Panc1 (cell line): Measurements from ENCODE around the gene TENM3. TPM values are rescaled to one million over a fixed set of nuclear protein-coding genes. Genes with fewer than 3 reads are reported as not detected.

Experiments
- ATAC-seq: fragments of 200-7000 bp; cut with Tn5 transposase; 2 replicates; pipeline ENCODE4 v1.9.1; 2020; ENCODE audit warnings: mild to moderate bottlenecking, moderate library complexity
- BruUV-seq: library from RNA; stranded (reverse); fragments of 400-500 nt; replicated peaks from 2 replicates; lab custom pipeline; 2021; lab: Mats Ljungman, UMichigan
- CTCF ChIA-PET: fragments of 300-600 bp; sonication (Branson Sonifier 250); formaldehyde crosslinking; loops from one replicate; lab custom pipeline; 2022; ENCODE audit warnings: antibody characterized with exemption; lab: Charles Lee
- POLR2A ChIA-PET: fragments of 300-600 bp; sonication (Branson Sonifier 250); formaldehyde crosslinking; loops from one replicate; lab custom pipeline; 2022; ENCODE audit warnings: antibody characterized with exemption; lab: Charles Lee
- DNase-seq: peaks from one replicate; pipeline ENCODE4 v3.0.0-alpha.2; 2010; ENCODE audit warnings: low read depth, low spot score
- H3K27ac ChIP-seq: 2 replicates; pipeline ENCODE4 v1.5.1; 2011; ENCODE audit warnings: mild to moderate bottlenecking, low read length, inconsistent platforms
- H3K27me3 ChIP-seq: fragments of 200-500 bp; sonication (Bioruptor generic); 2 replicates; pipeline ENCODE4 v1.6.0; 2014; ENCODE audit warnings: low read length, inconsistent platforms; ENCODE audit not compliant: control insufficient read depth, insufficient read depth
- H3K36me3 ChIP-seq: fragments of 200-500 bp; sonication (Bioruptor generic); 2 replicates; pipeline ENCODE4 v1.5.1; 2014; ENCODE audit warnings: inconsistent platforms, mild to moderate bottlenecking, low read length, moderate library complexity; ENCODE audit not compliant: control insufficient read depth, insufficient read depth
- H3K4me1 ChIP-seq: 2 replicates; pipeline ENCODE4 v1.5.1; 2011; ENCODE audit warnings: inconsistent platforms, mild to moderate bottlenecking, low read length, moderate library complexity; ENCODE audit not compliant: control insufficient read depth, insufficient read depth
- H3K4me3 ChIP-seq, 2 experiments: 2 replicates each; pipeline ENCODE4 v1.5.1; 2011 to 2012; ENCODE audit warnings: low read depth in 2 of 2, low read length in 2 of 2, mild to moderate bottlenecking in 2 of 2, inconsistent platforms in 1 of 2, moderate library complexity in 1 of 2
- H3K9me3 ChIP-seq: fragments of 200-500 bp; sonication (Bioruptor generic); 2 replicates; pipeline ENCODE4 v1.5.1; 2014; ENCODE audit warnings: low read depth, mild to moderate bottlenecking, inconsistent platforms, low read length, moderate library complexity; ENCODE audit not compliant: control insufficient read depth, insufficient read depth
- CTCF ChIP-seq: fragments of 450-650 bp; IDR thresholded peaks from 2 replicates; pipeline ENCODE4 v1.5.1; 2017; ENCODE audit warnings: mild to moderate bottlenecking
- POLR2AphosphoS5 ChIP-seq: IDR thresholded peaks from 2 replicates; pipeline ENCODE4 v1.6.1; 2012; ENCODE audit warnings: mild to moderate bottlenecking, low read depth, low read length, moderate library complexity
- REST ChIP-seq, 2 experiments: IDR thresholded peaks; 2 replicates each; pipeline ENCODE4 v1.6.1; 2011 to 2012; ENCODE audit warnings: low read depth in 2 of 2, control low read depth in 1 of 2, low read length in 1 of 2, mild to moderate bottlenecking in 1 of 2, moderate library complexity in 1 of 2; ENCODE audit not compliant: insufficient read depth in 1 of 2
- SIN3A ChIP-seq: IDR thresholded peaks from 2 replicates; pipeline ENCODE4 v1.6.1; 2012; ENCODE audit warnings: low read depth, mild to moderate bottlenecking, low read length, moderate library complexity, borderline replicate concordance; ENCODE audit not compliant: insufficient read depth
- TCF7L2 ChIP-seq: IDR thresholded peaks from 2 replicates; pipeline ENCODE4 v1.6.1; 2011; ENCODE audit warnings: mild to moderate bottlenecking, low read depth, low read length, inconsistent platforms
- in situ Hi-C: cut with HindIII; loops from 2 replicates; pipeline ENCODE4 v1.10.0; 2016; ENCODE audit warnings: low sequenced_read_pairs, low pct_unique_long_range_greater_than_20kb
- intact Hi-C: fragments of 100-400 bp; cut with micrococcal nuclease; formaldehyde crosslinking; loops from one replicate; pipeline ENCODE4 v1.10.0; 2022; ENCODE audit not compliant: unreplicated experiment
- total RNA-seq: library from RNA; stranded (reverse); gene quantifications from one replicate; pipeline ENCODE4 v1.2.1, GENCODE V29; 2021; ENCODE audit not compliant: unreplicated experiment

The TENM3 gene
- total RNA-seq, 1 experiment from 2014 or later: 0.95 TPM

DNA sequence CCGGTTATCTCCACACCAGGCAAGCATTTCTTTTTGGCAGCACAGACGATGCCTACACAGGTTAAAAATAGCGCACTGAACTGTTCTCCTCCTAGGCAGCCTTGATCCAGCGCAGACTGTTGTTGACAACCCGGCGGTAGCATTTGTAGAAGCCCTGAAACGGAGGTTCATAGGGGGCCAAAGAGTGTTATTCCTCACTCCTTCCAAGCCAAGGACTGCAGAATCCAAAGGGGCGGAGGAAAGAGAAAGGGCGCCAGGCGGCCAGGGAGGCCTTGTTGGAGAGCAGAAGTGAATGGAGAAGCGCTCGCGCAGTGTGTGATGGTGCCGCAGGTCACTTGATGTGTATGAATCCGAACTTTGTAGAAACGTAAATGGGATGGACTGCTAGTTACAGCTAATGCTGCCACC is 82.7 kb downstream of the TENM3 start:
- Histone ChIP-seq H3K4me1 (no peaks in the 10 kb centered on the region), H3K4me3 (no peak overlapping the region), H3K27me3 (no peaks in the 10 kb centered on the region), H3K9me3 (no peaks in the 10 kb centered on the region), H3K27ac (no peak overlapping the region), H3K36me3 (no peaks in the 10 kb centered on the region)
- CTCF ChIA-PET: no interaction called here
- DNase-seq (no peak), ATAC-seq (no peak)
- TF ChIP-seq TCF7L2: no peak
- no peak for TF ChIP-seq POLR2AphosphoS5
- TF ChIP-seq CTCF: no peak
- TF ChIP-seq REST (IDR thresholded peaks at IDR 0.05; ENCODE audit: insufficient read depth in 1 of 2, low read depth in 2 of 2, low read length in 1 of 2): no peak
- no TSS peak for BruUV-seq
- intact Hi-C loops: no loop called here
- in situ Hi-C loops: no loop called here
- POLR2A ChIA-PET: no interaction called here

DNA sequence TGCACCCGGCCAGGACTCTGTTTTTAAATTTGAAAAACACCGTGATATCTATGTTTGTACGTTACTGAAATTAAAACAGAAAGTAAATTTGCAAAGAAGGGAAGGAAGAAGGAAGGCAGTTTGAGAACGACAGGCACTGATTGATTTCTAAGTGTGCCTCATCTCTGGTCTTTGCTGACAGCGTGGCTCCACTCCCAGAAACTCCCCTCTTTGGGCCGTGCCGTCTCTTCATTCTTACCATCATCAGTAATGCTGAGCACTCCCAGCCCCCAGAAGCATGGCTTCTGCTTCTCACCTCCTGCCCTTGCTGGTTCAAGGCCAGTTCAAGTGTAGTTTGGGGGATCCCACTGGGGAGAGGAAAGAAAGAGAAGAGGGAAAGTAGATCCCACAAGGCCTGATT is 85.3 kb downstream of the TENM3 start:
- POLR2A ChIA-PET: no interaction called here
- no peaks in the 10 kb centered on the region for H3K4me1 ChIP-seq
- ATAC-seq (no peak), DNase-seq (no peak)
- no peaks in the 10 kb centered on the region for H3K9me3 ChIP-seq
- TF ChIP-seq REST (IDR thresholded peaks at IDR 0.05; ENCODE audit: insufficient read depth in 1 of 2, low read depth in 2 of 2, low read length in 1 of 2) (no peak), CTCF (no peak), POLR2AphosphoS5 (no peak), SIN3A (no peak), TCF7L2 (no peak)
- no peak overlapping the region for H3K27ac ChIP-seq
- in situ Hi-C loops: no loop called here
- H3K27me3 ChIP-seq: no peaks in the 10 kb centered on the region
- no peak overlapping the region for H3K4me3 ChIP-seq
- intact Hi-C loops: no loop called here
- no peaks in the 10 kb centered on the region for H3K36me3 ChIP-seq
- CTCF ChIA-PET: no interaction called here
- BruUV-seq: no TSS peak
